GM19455 (cell line): Measurements from ENCODE around the gene RALGPS1.

Experiments used
- ATAC-seq: cut with Tn5 transposase; IDR thresholded peaks from one replicate; pipeline ENCODE4 v1.9.1; 2021; ENCODE audit not compliant: unreplicated experiment

RALGPS1 gene

DNA sequence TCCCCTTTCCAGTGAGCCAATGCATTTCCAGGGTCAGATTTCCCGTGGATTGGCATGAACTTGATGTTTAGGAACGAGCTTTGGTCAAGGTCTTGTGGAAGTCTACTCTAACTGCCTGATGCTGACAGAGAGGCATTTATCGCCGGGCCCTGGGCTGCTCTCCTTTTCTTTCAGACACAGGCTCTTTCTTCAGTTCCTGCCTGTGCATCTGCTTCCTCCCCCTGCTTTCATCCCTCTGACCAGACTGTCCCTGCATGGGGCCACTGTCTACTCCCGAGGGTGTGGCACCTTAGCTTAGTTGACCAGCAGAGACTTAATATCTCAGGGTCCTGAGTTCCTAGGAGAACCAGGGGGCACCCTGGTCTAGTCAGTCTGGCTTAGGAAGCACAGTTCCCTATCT is 41.2 kb downstream of the RALGPS1 start:
- ATAC-seq: no peak

DNA sequence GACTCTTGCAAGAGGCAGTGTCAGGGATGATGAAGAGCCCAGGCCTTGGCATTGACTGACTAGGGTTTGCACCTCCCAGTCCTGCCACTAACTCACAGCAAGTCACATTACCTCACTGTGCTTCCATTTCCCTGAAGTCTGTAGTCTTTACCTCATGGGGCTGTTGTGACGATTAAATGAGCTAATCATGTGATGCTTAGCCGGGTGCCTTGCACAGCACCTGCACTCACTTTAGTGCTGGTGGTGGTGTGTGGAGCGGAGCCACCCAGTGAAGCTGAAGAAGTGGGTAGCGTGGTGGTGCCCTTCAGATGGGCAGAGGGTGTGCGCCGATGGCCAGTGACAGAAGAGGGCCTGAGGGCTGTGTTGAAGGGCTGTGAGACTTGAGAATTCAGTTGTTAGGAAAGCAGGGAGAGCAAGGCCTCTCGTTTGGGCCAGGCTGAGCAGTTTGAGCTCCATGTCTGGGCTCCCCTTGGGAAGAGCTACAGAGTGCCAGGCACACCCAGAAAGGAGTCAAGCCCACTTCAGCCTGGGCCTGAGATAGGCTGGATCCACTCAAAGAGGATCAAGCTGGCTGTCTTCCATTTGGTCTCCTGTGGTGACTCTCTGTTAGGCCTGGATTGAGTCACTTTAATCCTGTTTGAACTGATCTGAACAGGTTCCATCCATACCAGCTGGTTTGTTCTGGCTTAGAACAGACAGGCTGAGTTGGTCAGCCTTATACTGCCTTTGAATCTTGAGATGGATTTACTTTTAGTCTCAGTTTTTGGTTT is 42.5 kb downstream of the RALGPS1 start:
- no peak for ATAC-seq

DNA sequence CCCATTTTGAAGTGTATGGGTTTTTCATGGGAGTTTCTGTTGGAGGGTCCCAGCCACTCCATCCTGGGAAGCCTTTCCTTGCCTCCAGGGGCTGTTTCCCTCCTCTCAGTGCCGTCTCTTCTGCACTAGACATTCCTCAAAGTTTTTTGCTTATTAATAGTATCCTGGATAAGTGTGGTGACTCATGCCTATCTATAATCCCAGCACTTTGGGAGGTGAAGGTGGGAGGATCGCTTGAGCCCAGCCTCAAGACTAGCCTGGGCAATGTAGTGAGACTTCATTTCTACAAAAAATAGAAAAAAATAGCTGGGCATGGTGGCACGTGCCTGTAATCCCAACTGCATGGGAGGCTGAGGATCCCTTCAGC is 43.1 kb downstream of the RALGPS1 start:
- ATAC-seq: no peak

DNA sequence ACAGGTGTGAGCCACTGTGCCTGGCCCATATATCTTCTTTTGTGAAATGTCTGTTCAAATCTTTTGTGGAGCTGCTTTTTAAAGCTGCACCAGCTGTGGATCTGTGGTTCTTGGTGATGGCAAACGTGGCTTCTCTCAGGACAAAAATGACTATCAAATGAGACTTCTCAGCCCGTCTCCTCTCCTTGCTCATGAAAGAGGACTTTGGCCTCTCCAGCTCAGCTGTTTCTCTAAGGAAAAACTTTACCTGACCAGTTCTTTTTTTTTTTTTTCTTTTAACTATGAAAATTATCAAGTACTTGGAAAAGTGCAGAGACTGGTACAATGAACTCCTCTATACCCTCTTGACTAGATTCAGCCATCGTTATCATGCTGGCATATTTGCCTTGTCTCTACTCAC is 44.8 kb downstream of the RALGPS1 start:
- no peak for ATAC-seq

DNA sequence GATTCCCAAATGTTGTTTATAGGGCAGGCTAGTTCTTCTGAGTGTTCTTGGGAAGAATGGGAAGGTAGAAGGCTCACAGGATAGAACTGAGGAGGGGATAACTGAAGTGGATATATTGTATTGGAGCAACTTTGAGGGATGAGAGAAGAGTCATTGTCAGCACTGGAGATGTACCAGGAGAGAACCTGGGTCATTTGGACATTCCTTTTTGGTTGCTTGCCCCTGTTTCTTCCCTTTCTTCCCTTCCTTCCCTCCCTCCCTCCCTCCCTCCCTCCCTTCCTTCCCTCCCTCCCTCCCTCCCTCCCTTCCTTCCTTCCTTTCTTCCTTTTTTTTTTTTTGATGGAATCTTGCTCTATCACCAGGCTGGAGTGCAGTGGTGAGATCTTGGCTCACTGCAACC is 45.3 kb downstream of the RALGPS1 start:
- no peak for ATAC-seq

DNA sequence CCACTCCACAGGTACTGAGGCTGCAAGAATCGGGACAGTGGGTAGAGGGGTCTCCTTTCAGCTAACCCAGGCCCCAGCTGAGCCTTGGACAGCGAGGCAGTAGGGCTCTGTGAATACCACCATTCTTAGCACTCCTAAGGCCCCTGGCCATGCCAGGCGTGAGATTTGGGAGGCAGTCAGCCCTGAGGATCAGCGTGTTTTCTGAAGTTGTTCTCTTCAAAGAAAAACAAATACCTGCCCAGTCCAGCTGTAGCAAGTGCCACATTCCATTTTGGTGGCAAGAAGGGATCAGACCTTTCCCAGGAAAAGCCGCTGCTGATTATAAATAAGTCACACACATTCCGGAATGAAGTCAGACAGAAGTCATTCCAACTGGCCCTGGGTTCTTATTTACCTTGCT is 47.8 kb downstream of the RALGPS1 start:
- ATAC-seq: no peak

DNA sequence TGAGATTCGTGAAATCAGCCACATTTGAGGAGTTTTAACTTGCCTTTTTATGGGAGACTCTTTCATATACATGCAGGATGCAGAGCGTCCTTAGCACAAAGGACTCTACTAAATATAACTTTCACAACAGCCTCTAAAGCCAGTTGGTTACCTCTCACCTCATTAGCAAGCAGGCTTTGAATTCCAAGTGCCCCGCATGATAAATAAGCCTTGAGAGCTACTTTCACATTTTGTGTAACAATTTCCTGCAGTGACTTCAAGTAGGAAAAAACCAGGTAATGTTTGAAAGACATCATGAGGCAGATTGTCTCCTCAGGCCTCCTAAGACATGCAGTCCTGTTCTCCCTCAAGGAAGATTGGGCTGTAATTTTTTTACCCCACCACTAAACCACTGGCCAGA is 50.5 kb downstream of the RALGPS1 start:
- ATAC-seq: no peak

DNA sequence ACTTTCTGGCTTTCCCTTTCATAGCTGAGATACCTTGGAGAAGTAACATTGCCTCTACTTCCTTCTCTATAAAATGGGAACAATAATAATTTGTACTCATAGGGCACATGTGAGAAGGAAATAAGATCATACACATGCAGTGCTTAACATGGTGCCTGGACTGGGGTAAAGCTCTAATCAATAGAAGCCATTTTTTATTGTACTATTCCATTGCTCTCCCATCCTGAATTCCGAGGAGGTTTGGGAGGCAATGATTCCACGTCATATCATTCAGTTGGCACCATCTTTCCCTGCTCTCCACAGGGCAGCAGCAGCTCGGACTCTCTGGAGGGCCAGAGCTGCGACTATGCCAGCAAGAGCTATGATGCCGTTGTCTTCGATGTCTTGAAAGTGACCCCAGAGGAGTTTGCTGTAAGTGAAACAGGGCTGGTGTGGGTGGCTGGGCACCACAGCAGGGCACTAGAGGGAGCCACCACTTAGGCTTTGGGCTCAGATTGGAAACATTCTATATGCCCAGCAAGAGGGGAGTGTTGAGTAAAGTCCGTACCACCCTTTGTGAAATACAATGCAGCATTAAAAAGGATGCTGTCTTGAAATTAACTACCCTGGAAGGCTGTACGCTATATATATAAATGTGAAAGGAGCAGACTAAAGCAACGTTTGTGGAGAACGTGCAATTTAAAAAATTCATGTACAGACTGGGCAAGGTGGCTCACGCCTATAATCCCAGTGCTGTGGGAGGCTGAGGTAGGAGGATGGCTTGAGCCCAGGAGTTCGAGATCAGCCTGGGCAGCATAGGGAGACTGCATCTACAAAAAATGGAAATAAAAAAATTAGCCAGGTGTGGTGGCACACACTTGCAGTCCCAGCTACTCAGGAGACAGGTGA is 51.2 kb downstream of the RALGPS1 start:
- no peak for ATAC-seq

DNA sequence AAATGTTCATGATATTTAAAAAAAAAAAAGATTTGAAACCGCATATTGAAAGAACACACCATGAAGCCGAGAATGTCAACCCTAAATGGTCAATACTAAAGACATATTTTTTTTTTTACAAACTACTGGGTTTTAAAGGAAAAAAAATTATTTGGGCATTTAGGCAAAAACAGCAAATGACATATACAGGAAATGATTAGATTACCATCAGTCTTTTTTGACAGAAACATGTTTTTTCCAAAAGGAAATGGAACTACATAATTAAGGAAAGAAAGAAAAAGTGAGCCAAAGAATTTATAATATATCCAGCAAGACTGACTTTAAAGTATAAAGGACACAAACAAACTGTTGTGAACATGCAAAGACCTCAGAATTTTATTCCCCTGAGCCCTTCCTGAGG is 56.7 kb downstream of the RALGPS1 start:
- no peak for ATAC-seq

DNA sequence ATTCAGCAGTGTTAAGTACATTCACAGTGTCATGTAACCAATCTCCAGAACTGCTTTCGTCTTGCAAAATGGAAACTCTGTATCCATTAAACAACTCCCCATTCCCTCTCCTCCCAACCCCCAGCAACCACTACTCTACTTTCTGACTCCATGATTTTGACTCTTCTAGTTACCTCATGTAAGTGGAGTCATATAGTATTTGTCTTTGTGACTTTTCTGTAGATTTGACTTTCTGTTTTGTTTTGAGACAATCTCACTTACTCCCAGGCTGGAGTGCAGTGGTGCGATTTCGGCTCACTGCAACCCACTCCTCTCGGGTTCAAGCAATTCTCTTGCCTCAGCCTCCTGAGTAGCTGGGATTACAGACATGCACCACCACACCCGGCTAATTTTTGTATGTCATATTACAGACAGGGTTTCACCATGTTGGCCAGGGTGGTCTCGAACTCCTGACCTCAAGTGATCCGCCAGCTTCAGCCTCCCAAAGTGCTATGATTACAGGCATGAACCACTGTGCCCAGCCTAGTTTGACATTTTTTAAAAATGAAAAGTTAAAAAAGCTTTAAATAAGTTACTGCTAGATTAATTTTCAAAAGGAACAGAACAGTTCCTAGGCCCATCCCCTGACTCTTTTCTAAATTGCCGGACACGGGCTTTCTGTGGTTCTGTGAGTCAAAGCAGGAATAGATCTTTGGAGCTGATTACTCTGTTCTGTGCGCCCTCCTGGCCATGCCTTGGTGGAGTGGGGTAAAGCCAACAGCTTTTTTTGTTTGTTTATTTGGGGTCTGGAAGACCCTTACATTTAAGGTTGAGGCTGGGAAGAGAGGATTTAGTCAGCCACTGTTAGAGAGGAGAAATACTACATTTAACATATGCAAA is 59.3 kb downstream of the RALGPS1 start:
- ATAC-seq: no peak

DNA sequence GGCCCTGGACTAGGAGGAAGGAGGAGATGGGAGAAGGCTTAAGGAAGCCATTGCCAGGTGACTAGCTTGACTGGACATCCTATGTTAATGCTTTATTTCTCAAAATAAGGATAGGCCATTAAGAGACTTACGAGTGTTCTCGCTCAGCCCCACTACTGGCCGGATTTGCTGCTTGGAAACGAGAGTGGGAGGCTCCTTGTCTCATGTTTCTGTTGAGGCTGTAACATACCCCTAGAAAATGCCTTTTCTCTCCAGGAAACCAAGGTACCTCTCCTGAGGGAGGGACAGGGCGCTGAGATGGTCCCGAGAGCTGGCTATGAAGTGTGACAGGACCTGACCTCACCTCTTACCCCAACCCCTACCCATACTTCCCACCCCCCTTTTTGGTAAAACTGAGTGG is 60.0 kb downstream of the RALGPS1 start:
- no peak for ATAC-seq

DNA sequence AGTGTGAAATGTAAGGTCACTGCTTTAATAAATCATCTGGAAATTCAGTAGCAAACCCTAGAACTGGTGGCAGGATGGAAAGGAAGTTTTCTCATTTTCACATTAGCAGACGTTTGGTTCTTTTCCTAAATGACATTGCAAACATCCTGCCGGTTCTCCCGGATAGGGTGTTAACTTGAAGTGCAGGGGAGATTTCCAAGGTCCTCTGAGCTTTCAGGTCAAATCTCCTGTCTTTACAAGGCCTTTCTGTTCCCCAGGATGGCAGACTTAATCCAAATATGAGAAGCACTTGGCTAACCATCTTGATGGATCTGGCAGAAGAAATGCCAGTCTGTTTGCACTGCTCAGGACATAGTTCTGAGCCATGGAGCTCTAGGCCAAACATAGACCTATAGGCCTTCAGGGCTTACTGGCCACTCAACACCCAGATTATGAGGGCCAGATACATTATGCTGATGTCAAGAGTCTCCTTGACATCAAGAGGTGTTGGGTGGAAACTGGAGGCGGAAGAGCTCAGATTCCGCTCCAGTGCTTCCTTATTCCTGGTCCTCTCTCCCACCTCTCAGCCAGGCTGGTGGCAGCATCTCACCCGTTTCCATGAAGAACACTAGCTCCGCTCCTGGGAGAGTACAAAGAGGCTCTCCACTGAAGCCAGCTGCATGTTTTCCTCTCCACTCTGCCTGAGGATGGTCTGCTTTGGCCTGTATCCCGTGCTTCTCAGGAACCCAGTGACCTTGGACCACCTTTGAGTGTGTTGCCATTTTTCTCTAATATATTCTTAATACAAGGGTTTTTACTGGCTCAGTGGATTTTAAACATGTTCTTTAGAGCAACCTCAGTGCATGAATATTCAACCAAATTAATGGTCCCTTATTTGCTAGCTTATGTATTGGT is 61.0 kb downstream of the RALGPS1 start:
- no peak for ATAC-seq

DNA sequence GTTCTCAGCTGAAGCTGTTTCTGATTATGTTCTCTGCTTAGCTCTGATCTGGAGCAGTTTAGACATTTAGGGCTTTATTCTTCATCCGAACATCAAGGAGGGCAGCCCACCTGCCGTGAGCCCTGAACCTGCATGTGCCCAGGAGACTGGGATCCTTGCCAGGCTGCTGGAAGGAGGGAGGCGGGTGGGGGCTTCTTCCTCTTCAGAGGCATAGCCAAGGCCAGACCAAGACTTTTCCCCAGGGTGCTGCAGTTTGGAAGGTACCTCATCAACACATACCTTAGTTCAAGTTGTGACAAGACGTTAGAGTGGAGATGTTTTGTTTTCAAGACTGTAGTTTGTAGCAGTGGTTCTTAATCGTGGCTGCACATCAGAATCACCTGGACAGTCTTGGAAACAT is 64.9 kb downstream of the RALGPS1 start:
- ATAC-seq: no peak

DNA sequence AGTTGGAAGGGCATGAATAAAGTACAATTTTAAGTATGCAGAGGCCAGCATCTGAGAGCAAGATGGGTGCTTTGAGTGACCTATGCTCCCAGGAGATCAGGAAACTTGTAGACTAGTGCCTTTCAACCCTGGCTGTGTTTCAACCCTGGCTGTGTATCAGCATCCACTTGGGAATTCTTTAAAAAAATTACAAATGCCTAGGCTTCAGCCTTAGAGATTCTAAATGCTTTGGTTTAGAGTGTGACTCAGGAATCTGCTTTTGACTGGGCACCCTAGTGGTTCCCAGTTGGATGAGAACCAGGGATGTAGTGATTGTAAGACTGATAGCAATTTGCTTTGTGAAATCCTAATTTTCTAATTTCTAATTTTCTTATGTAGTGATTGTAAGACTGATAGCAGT is 65.6 kb downstream of the RALGPS1 start:
- no peak for ATAC-seq

DNA sequence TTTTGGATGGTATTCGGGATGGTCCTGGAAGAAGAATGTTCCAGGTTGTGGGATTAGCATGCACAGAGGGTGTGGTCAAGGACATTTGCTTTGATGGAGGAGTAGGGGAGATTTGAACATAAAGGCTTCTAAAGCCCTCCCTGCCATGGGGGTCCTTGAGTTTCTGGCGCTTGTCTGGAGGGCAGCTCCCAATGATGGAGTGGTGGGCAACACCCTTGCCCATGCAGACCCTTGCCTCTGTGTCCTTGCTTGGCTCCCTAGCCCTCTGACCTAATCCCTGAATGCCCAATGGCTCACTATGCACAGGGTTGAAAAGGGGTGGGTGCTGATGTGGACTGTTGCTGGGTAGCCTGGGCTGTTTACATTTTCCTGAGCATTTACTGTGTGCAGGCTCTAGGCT is 66.6 kb downstream of the RALGPS1 start:
- no peak for ATAC-seq

DNA sequence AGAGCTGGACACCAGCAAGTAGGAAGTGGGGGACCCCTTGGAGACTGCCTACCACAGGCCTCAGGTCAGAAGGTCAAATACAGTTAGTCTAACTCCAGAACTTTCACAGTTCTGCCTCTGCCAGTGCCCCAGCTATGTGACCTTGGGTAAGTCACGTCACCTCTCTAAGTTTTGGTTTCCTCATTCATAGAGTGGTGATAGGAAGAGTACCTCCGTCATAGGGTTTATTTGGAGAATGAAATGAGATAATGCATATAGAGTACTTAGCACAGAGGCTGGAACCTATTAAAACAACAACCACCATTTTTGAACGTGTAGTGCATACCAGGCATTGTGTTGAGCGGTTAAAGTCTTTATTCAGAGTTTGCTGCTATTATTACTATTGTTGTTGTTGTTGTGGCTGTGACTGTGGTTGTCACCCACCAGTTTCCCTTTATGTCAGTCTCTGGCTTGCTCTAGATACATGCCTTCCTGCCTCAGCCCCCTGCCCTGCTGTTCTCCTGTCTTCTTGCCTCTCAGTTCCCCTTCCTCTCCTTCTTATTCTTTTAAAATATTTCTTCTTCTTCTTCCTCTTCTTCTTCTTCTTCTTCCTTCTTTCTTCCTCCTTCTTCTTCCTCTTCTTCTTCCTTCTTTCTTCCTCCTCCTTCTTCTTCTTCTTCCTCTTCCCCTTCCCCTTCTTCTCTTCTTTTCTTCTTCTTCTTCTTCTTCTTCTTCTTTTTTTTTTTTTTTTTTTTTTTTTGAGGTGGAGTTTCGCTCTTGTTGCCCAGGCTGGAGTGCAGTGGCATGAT is 67.8 kb downstream of the RALGPS1 start:
- no peak for ATAC-seq

DNA sequence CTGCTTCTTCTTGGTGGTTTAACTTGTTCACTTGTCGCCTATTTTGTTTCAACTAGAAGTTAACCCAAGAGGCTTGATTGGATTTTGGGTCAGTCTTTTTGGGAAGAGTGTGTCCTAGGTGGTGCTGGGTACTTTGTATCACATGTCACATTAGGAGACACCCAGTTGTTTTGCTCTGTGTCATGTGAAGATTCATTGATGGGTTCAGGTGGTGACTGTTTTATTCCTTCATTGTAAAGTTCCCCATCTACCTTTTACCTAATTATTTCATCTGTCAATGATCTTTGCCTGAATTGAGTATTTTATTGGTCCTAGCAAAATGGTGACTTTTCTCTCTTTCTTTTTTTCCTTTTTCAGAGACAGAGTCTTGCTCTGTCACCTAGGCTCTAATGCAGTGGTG is 69.2 kb downstream of the RALGPS1 start:
- ATAC-seq: no peak

DNA sequence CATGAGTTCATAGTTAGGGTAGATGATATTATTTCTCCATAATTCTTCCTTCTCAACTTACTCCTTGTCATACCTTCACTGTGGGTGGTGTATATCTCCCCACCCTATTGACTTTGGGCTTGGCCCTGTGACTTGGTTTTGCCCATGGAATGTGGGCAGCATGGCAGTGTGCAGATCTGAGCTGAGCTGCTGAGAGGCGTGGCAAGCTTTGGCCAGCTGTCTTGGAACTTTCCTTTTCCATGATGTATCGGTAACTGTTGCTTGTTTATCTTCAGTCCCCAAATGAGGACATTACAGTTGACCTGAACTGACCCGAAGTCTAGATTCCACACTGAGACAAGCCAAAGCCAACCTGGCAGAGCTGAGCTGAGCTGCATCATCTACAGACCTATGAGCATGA is 70.4 kb downstream of the RALGPS1 start:
- no peak for ATAC-seq

DNA sequence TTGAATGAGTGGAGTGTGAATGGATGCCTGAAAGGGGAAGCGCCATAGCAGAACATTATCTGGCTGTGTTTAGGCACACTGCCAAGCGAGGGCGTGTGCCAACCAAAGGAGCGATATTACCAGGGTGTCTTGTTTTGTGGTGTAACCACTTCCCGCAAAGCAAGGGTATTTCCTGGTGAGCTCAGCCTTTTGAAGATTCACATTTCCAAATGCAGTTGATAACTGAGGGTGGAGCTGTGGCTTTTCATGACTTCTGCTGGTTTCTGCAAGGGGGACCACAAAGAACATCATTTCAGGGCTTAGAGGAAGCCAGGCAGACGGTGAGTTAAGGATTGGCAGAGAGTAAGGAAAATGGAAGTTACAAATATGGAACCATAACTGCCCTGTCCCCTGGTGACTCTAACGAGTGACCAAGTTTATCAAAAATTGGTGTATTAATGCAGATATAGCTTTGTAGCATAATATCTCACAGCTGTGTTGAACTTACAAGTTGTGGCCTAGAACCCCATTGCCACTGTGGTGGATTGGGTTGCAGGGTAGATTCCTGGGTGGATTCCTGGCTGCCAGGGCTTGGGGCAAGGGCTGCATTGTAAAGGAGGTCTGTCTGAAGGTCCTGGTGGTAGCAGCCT is 71.4 kb downstream of the RALGPS1 start:
- ATAC-seq: no peak
